Ovary (tissue), 3 donors: ENCODE data around the gene TANC1.

Experiments used
- POLR2A ChIP-seq: fragments of 450-650 bp; IDR thresholded peaks from one replicate; pipeline ENCODE4 v1.6.1; 2017; ENCODE audit warnings: antibody characterized with exemption, mild to moderate bottlenecking, moderate library complexity
- TF ChIP-seq, protein P1 (sequence below), 3 donors: fragments of 450-650 bp in 2 of 3; fragments of 200-600 bp in 1 of 3; IDR thresholded peaks; one replicate each; pipeline versions ENCODE4 v1.5.1 to v1.8.0; 2016 to 2022; ENCODE audit warnings: antibody characterized with exemption in 3 of 3, mild to moderate bottlenecking in 1 of 3
- donor health status: DM: no; HTN: no; CAD: no.

DNA sequence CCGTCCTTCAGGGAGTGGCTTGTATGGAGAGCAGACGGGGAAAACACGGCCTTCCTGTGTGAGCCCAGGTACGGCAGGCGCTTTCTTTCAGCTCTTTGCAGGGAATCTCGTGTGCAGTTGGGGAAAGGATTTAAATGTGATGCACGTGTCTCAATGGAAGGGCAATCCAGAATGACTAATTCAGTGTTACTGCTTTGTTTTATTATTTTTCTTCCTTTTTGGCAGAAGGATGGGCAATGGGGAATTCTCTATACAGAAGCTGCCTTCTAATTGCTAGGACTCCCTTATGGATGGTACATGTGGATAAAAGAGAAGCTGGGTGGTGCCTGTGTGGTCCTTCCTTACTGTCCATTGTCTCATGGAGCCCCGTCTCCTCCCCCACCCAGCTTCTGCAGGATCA lies 210.7 kb downstream of the TANC1 start:
- no peak for TF ChIP-seq POLR2A
- TF ChIP-seq, protein P1, sequence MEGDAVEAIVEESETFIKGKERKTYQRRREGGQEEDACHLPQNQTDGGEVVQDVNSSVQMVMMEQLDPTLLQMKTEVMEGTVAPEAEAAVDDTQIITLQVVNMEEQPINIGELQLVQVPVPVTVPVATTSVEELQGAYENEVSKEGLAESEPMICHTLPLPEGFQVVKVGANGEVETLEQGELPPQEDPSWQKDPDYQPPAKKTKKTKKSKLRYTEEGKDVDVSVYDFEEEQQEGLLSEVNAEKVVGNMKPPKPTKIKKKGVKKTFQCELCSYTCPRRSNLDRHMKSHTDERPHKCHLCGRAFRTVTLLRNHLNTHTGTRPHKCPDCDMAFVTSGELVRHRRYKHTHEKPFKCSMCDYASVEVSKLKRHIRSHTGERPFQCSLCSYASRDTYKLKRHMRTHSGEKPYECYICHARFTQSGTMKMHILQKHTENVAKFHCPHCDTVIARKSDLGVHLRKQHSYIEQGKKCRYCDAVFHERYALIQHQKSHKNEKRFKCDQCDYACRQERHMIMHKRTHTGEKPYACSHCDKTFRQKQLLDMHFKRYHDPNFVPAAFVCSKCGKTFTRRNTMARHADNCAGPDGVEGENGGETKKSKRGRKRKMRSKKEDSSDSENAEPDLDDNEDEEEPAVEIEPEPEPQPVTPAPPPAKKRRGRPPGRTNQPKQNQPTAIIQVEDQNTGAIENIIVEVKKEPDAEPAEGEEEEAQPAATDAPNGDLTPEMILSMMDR (IDR thresholded peaks at IDR 0.05) = no peak
